ENCODE measurements around the gene TMEM255B. TPM values are rescaled to one million over a fixed set of nuclear protein-coding genes. Genes with fewer than 3 reads are reported as not detected.
A peak's percentile ranks its signal among the peaks of the same experiment; 100 is the strongest.

TMEM255B gene
- total and polyA plus RNA-seq, 2 of the 4 experiments (the other 2 are of a cell fraction): 0.36 to 0.94 TPM

DNA sequence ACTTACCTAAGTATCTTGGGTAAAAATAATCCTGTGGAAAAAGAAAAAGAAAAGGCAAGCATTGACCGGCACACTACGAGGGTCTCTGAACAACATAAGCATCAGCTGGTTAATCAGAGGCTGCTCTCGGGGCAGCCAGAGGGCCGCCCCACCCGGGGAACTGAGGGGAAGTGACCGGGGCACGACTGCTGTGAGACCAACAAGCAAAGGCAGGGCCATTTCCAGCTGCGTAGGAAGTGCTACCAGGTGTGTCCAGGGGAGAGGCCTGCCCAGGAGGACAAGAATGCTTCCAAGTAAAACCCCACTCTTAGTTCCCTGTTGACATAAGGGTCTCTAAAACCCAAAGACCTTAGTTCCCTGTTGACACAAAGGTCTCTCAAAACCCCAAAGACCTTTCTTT, 89.0 kb downstream of the TMEM255B start:
- Histone ChIP-seq H2BK15ac (ENCODE audit: low read depth, low read length) (no peak overlapping the region), H3K4me1 (ENCODE audit: control insufficient read depth, insufficient read depth, low read length) (peaks cover 31% of the 10 kb centered on the region), H2BK20ac (ENCODE audit: low read depth, low read length) (0 out of 2 replicates have a peak overlapping the region, but pooled peaks have one; percentile 12), H3K36me3 (ENCODE audit: control insufficient read depth, insufficient read depth, low read length) (peaks cover 53% of the 10 kb centered on the region), H3K79me1 (ENCODE audit: low read depth in 1 of 2, low read length in 2 of 2) (peaks cover 46 to 97% of the 10 kb centered on the region in 2 experiments), H2AK5ac (ENCODE audit: low read depth, low read length) (no peak overlapping the region), H2BK5ac (ENCODE audit: low read depth, low read length, poor library complexity, severe bottlenecking) (no peak overlapping the region), H2AFZ (replicated peaks; ENCODE audit: low read length, poor library complexity) (no peak overlapping the region), H2AK9ac (replicated peaks; ENCODE audit: low read depth, low read length, poor library complexity) (no peak overlapping the region), H4K91ac (ENCODE audit: insufficient read depth, low read depth, low read length) (0 out of 2 replicates have a peak overlapping the region, but pooled peaks have one; percentile 22), H4K5ac (ENCODE audit: low read depth, low read length) (no peak overlapping the region; the same call in 1 of the 2 replicates), H3K4me3 (ENCODE audit: insufficient read depth, low read depth, low read length) (no peak overlapping the region), H3K23ac (ENCODE audit: low read depth, low read length) (peak overlapping the region; percentile 2; the same call in 1 of the 2 replicates), H3K9ac (ENCODE audit: low read depth, low read length) (no peak overlapping the region), H4K20me1 (ENCODE audit: insufficient read depth, low read length) (peaks cover 97% of the 10 kb centered on the region), H2BK120ac (ENCODE audit: low read depth, low read length) (0 out of 2 replicates have a peak overlapping the region, but pooled peaks have one; percentile 18), H3K9me1 (ENCODE audit: insufficient read depth, low read length) (peaks cover 43% of the 10 kb centered on the region), H3K4ac (ENCODE audit: low read depth, low read length) (no peak overlapping the region), H3K9me3 (ENCODE audit: control insufficient read depth, insufficient read depth, low read length) (no peaks in the 10 kb centered on the region), H3K56ac (ENCODE audit: extremely low read depth, insufficient read depth, low read length) (no peak overlapping the region), H4K8ac (ENCODE audit: low read depth in 2 of 2, low read length in 2 of 2) (0 out of 4 replicates have a peak overlapping the region, but pooled peaks of 1 of the 2 experiments have one; percentile 7), H3K27me3 (ENCODE audit: control insufficient read depth, insufficient read depth, low read length) (no peaks in the 10 kb centered on the region), H3K27ac (ENCODE audit: insufficient read depth, low read length) (no peak overlapping the region), H3K14ac (replicated peaks; ENCODE audit: low read depth, low read length) (peak overlapping the region; percentile 53; the same call in 1 of the 2 replicates), H3K4me2 (ENCODE audit: low read depth, low read length) (no peak overlapping the region), H3K18ac (ENCODE audit: low read depth, low read length) (no peak overlapping the region)
- DNase-seq (no peak), ATAC-seq (ENCODE audit: low read depth) (no peak)
- intact Hi-C loops (cut with micrococcal nuclease) (no loop called here), dilution Hi-C loops (cut with HindIII; ENCODE audit: low sequenced_read_pairs, unreplicated experiment) (no loop called here), in situ Hi-C loops (cut with MboI; ENCODE audit: low sequenced_read_pairs) (no loop called here)
- BruUV-seq (replicated peaks): no TSS peak
- POLR2A ChIA-PET (ENCODE audit: unreplicated experiment): no interaction called here
- WGBS, 2 experiments (ENCODE audit: extremely low coverage in 2 of 2, insufficient read length in 1 of 2): 100% methylated on average over 7 of the region's 8 CpGs; no CpG with 5 or more reads in 1 of the 2 experiments
- CTCF ChIA-PET: no interaction called here
- no peak for TF ChIP-seq USF2 (IDR thresholded peaks at IDR 0.05; ENCODE audit: low read depth, low read length)
- TF ChIP-seq MAFK (IDR thresholded peaks at IDR 0.05; ENCODE audit: low read depth, low read length): no peak
- no peak for TF ChIP-seq RAD21 (IDR thresholded peaks at IDR 0.05; ENCODE audit: low read length)
- TF ChIP-seq NFE2L2 (IDR thresholded peaks at IDR 0.05; ENCODE audit: low read depth, low read length): no peak
- no peak for TF ChIP-seq RFX5 (IDR thresholded peaks at IDR 0.05; ENCODE audit: low read depth, low read length)
- TF ChIP-seq CEBPB (IDR thresholded peaks at IDR 0.05; ENCODE audit: low read depth, low read length): no peak
- TF ChIP-seq RCOR1 (IDR thresholded peaks at IDR 0.05; ENCODE audit: insufficient replicate concordance, low read length): no peak
- no peak for TF ChIP-seq MXI1 (IDR thresholded peaks at IDR 0.05; ENCODE audit: borderline replicate concordance, low read depth, low read length)
- no peak for TF ChIP-seq FOS (IDR thresholded peaks at IDR 0.05; ENCODE audit: low read depth, low read length)
- TF ChIP-seq, protein P1, sequence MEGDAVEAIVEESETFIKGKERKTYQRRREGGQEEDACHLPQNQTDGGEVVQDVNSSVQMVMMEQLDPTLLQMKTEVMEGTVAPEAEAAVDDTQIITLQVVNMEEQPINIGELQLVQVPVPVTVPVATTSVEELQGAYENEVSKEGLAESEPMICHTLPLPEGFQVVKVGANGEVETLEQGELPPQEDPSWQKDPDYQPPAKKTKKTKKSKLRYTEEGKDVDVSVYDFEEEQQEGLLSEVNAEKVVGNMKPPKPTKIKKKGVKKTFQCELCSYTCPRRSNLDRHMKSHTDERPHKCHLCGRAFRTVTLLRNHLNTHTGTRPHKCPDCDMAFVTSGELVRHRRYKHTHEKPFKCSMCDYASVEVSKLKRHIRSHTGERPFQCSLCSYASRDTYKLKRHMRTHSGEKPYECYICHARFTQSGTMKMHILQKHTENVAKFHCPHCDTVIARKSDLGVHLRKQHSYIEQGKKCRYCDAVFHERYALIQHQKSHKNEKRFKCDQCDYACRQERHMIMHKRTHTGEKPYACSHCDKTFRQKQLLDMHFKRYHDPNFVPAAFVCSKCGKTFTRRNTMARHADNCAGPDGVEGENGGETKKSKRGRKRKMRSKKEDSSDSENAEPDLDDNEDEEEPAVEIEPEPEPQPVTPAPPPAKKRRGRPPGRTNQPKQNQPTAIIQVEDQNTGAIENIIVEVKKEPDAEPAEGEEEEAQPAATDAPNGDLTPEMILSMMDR (conservative IDR thresholded peaks at IDR 0.05; ENCODE audit: low read depth, low read length): no peak
- no peak for TF ChIP-seq MAZ (IDR thresholded peaks at IDR 0.05; ENCODE audit: borderline replicate concordance, low read depth, low read length)
- no peak for TF ChIP-seq POLR2A (IDR thresholded peaks at IDR 0.05; ENCODE audit: low read depth, low read length)
- TF ChIP-seq, protein P2, sequence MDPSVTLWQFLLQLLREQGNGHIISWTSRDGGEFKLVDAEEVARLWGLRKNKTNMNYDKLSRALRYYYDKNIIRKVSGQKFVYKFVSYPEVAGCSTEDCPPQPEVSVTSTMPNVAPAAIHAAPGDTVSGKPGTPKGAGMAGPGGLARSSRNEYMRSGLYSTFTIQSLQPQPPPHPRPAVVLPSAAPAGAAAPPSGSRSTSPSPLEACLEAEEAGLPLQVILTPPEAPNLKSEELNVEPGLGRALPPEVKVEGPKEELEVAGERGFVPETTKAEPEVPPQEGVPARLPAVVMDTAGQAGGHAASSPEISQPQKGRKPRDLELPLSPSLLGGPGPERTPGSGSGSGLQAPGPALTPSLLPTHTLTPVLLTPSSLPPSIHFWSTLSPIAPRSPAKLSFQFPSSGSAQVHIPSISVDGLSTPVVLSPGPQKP (IDR thresholded peaks at IDR 0.05; ENCODE audit: borderline replicate concordance, low read depth, low read length): no peak
- TF ChIP-seq BHLHE40 (IDR thresholded peaks at IDR 0.05; ENCODE audit: low read depth, low read length): no peak
- TF ChIP-seq SMC3 (IDR thresholded peaks at IDR 0.05; ENCODE audit: low read depth, low read length): no peak
- no peak for TF ChIP-seq CHD1 (IDR thresholded peaks at IDR 0.05; ENCODE audit: low read depth, low read length)

Data from IMR-90 (cell line).